IPS-18a (cell line): Measurements from ENCODE around the gene ADGRE2.

ENCODE experiments used
- H3K27ac ChIP-seq: one replicate; pipeline ENCODE4 v1.5.1; 2013; ENCODE audit warnings: low read length
- H3K27me3 ChIP-seq: one replicate; pipeline ENCODE4 v1.6.1; 2013; ENCODE audit warnings: mild to moderate bottlenecking, low read length; ENCODE audit not compliant: control insufficient read depth, insufficient read depth
- H3K36me3 ChIP-seq: one replicate; pipeline ENCODE4 v1.6.1; 2013; ENCODE audit warnings: low read depth, low read length; ENCODE audit not compliant: control insufficient read depth
- H3K4me1 ChIP-seq: one replicate; pipeline ENCODE4 v1.6.1; 2013; ENCODE audit warnings: low read depth, low read length; ENCODE audit not compliant: control insufficient read depth
- H3K4me3 ChIP-seq: one replicate; pipeline ENCODE4 v1.5.1; 2013; ENCODE audit warnings: low read length
- H3K9ac ChIP-seq: one replicate; pipeline ENCODE4 v1.6.1; 2013; ENCODE audit warnings: mild to moderate bottlenecking, low read length, moderate library complexity
- H3K9me3 ChIP-seq: one replicate; pipeline ENCODE4 v1.6.1; 2013; ENCODE audit warnings: low read depth, low read length; ENCODE audit not compliant: control insufficient read depth

The ADGRE2 gene

DNA sequence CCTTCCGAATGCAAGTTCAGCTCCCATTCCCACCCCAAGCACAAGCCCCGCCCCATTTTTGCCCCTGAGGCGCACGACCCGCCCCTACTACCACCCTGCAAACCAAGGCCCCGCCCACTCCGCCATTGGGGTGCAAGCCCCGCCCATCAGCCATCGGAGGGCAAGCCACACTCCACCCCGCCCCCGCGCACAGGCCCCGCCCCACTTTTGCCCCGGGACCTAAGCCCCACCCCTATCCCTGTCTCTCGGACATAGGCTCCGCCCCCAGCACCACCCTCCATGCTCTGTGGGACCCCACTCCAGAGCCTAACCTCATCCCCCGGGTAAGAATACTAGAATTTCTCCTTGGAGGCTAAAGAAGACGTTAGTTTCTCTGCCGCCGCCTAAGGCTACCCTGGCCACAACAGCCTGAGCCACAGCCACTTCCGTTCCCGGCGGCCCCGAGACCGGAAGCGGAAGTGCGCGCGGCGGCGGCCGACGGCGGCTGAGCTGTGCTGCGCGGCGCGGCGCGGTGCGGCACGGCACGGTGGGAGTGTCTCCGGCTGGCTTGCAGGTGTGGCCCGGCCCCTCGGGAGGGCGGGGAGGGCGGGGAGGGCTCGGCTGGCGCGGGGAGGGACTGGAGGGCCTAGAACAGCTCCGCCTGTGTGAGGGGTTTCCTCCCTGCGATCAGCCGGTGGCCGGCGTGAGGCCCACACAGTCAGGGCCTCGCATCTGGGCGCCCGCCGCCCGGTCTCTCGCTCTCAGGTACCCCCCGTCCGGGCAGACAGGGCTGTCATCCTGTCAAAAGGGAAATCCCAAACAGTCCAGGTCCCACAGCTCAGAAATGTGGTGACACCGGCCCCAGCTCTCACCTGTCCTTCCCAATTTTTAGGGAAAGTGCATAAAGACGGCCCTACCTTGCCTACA is 88.5 kb downstream of the ADGRE2 start, which contains the start of gene ZNF333:
Gene ZNF333 (plus strand): TSS at position 451 of the 906 bp plus-strand sequence. CDS start 3,444 bp downstream, outside the sequence.
- H3K4me3 ChIP-seq: peak within 1 kb of the TSS; percentile 73
- no peak within 1 kb of the TSS for H3K27ac ChIP-seq
- peak within 1 kb of the TSS; percentile 53 for H3K9ac ChIP-seq
- H3K36me3 ChIP-seq: no peaks in the 10 kb centered on the region
- no peaks in the 10 kb centered on the region for H3K9me3 ChIP-seq
- peaks cover 4% of the 10 kb centered on the region for H3K4me1 ChIP-seq
- no peaks in the 10 kb centered on the region for H3K27me3 ChIP-seq

- Histone ChIP-seq H3K4me3 (no peak overlapping the region), H3K27ac (no peak overlapping the region), H3K4me1 (peaks cover 4% of the 10 kb centered on the region), H3K9ac (no peak overlapping the region), H3K27me3 (no peaks in the 10 kb centered on the region), H3K9me3 (no peaks in the 10 kb centered on the region), H3K36me3 (no peaks in the 10 kb centered on the region)
Observed at GRCh38 chr19:14686411-14686810, 91.9 kb downstream of the ADGRE2 start.

DNA sequence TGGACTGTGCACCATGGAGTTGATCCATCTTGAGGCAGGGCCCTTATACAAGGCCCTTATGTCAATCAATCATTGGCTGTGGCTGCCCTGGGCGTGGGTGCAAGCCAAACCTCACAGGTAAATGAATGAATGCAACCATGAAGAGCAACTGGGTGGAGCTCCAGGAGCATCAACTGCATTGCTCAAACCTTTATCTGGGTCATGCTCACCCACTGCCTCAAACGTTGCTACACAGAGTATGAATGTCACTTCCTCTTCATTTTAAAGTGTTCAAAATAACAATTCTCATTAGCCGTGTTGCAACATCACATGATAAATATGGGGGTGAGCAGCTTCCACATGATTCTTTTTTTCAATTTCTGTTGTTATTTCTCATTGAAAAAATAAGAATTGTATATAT is 94.9 kb downstream of the ADGRE2 start:
- Histone ChIP-seq H3K27ac (no peak overlapping the region), H3K9me3 (peaks cover 3% of the 10 kb centered on the region), H3K4me1 (no peaks in the 10 kb centered on the region), H3K9ac (no peak overlapping the region), H3K27me3 (no peaks in the 10 kb centered on the region), H3K4me3 (no peak overlapping the region), H3K36me3 (no peaks in the 10 kb centered on the region)
